ENCODE measurements around the gene ZNF573. TPM values are rescaled to one million over a fixed set of nuclear protein-coding genes. Genes with fewer than 3 reads are reported as not detected.

The ZNF573 gene
- total RNA-seq, 1 experiment from 2014 or later, result 17.5 TPM

DNA sequence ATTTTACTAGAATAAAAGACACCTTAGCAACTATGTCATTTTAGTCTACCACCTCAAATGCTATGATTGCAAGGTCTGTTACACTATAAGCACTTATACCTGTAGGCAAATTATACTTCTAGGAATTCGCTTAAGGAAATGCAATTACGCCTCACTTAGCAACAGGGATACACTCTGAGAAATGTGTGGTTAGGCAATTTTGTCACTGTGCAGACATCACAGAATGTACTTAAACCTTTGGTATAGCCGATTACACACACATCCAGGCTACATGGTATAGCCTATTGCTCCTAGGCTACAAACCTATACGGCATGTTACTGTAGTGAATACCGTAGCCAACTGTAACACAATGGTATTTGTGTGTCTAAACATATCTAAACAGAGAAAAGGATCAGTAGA lies 30.0 kb upstream of the ZNF573 start:
- Mint-ChIP-seq H3K36me3 (ENCODE audit: insufficient read depth in 1 of 3, low read depth in 3 of 3) (peaks cover 10 to 19% (median 11%) of the 10 kb centered on the region in 3 experiments; a peak in 5 of 7 replicates), H3K4me1 (no peaks in the 10 kb centered on the region), H3K27ac (no peak overlapping the region), H3K4me3 (no peak overlapping the region), H3K9me3 (peaks cover 60 to 72% of the 10 kb centered on the region in 2 experiments), H3K27me3 (ENCODE audit: low read depth) (peaks cover under 1% of the 10 kb centered on the region; the same call in 1 of the 2 replicates)
- H3K4me2 ChIP-seq (ENCODE audit: insufficient read depth, insufficient read length, low read length), result no peak overlapping the region
- H3K23me2 ChIP-seq (ENCODE audit: insufficient read length, low read depth, low read length, poor library complexity, severe bottlenecking), result no peaks in the 10 kb centered on the region
- H2BK15ac ChIP-seq (ENCODE audit: low read depth, low read length), result no peak overlapping the region
- no peaks in the 10 kb centered on the region for H3K79me1 ChIP-seq (ENCODE audit: insufficient read depth, low read depth, low read length, poor library complexity, severe bottlenecking)
- DNase-seq, result no peak
- no peaks in the 10 kb centered on the region for H3K79me2 ChIP-seq (ENCODE audit: insufficient read depth, low read length)
- H3K27me3 ChIP-seq (ENCODE audit: insufficient read depth, low read length), result no peaks in the 10 kb centered on the region
- TF ChIP-seq, protein P1, sequence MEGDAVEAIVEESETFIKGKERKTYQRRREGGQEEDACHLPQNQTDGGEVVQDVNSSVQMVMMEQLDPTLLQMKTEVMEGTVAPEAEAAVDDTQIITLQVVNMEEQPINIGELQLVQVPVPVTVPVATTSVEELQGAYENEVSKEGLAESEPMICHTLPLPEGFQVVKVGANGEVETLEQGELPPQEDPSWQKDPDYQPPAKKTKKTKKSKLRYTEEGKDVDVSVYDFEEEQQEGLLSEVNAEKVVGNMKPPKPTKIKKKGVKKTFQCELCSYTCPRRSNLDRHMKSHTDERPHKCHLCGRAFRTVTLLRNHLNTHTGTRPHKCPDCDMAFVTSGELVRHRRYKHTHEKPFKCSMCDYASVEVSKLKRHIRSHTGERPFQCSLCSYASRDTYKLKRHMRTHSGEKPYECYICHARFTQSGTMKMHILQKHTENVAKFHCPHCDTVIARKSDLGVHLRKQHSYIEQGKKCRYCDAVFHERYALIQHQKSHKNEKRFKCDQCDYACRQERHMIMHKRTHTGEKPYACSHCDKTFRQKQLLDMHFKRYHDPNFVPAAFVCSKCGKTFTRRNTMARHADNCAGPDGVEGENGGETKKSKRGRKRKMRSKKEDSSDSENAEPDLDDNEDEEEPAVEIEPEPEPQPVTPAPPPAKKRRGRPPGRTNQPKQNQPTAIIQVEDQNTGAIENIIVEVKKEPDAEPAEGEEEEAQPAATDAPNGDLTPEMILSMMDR (conservative IDR thresholded peaks at IDR 0.05), result no peak
- H3K9ac ChIP-seq (ENCODE audit: extremely low read depth, insufficient read length, low read length), result no peak overlapping the region
- no peak overlapping the region for H3K14ac ChIP-seq (ENCODE audit: insufficient read depth, low read length)
- H3K4ac ChIP-seq (ENCODE audit: low read depth, low read length), result no peak overlapping the region
- no peak overlapping the region for H2AFZ ChIP-seq (ENCODE audit: low read length)
- H3K23ac ChIP-seq (ENCODE audit: insufficient read length, low read depth, low read length), result no peak overlapping the region
- no peak overlapping the region for H2BK12ac ChIP-seq (ENCODE audit: insufficient read length, low read depth, low read length)
- WGBS (ENCODE audit: extremely low coverage, insufficient read length, low lambda C conversion rate), result no CpG with 5 or more reads among the region's 5 CpGs
- no peaks in the 10 kb centered on the region for H3K4me1 ChIP-seq (ENCODE audit: insufficient read depth, low read length)
- H4K5ac ChIP-seq (ENCODE audit: insufficient read length, low read depth, low read length), result no peak overlapping the region
- H4K8ac ChIP-seq (replicated peaks; ENCODE audit: insufficient read length, low read depth, low read length), result no peak overlapping the region
- H2BK120ac ChIP-seq (ENCODE audit: low read depth, low read length, poor library complexity, severe bottlenecking), result no peak overlapping the region
- H3K56ac ChIP-seq (ENCODE audit: insufficient read length, low read depth, low read length), result no peak overlapping the region
- H2AK5ac ChIP-seq (ENCODE audit: insufficient read length, low read length), result no peak overlapping the region
- H4K20me1 ChIP-seq (ENCODE audit: control insufficient read depth, insufficient read depth, insufficient read length), result no peaks in the 10 kb centered on the region
- H3K9me3 ChIP-seq (ENCODE audit: control insufficient read depth, low read depth, low read length), result peaks cover 41% of the 10 kb centered on the region
- no peak overlapping the region for H3K18ac ChIP-seq (ENCODE audit: insufficient read length, low read depth, low read length)
- no peak overlapping the region for H2BK5ac ChIP-seq (ENCODE audit: insufficient read length, low read length)
- H3K27ac ChIP-seq (ENCODE audit: insufficient read length, low read depth, low read length), result no peak overlapping the region
- no peak overlapping the region for H3T11ph ChIP-seq (ENCODE audit: low read length)
- no peak overlapping the region for H4K91ac ChIP-seq (ENCODE audit: insufficient read length, low read depth, low read length)
- no peak overlapping the region for H2BK20ac ChIP-seq (ENCODE audit: low read depth, low read length, poor library complexity, severe bottlenecking)

All from H9 (cell line).